HG03196 (cell line): Measurements from ENCODE around the gene PDE2A.

Source experiments
- ATAC-seq: cut with Tn5 transposase; IDR thresholded peaks from one replicate; pipeline ENCODE4 v1.9.1; 2021; ENCODE audit not compliant: unreplicated experiment

PDE2A gene

GRCh38 chr11:72592698-72593495, 81.3 kb downstream of the PDE2A start:
- no peak for ATAC-seq

GRCh38 chr11:72591785-72592502, 82.3 kb downstream of the PDE2A start:
- ATAC-seq: no peak

- no peak for ATAC-seq
Observed at GRCh38 chr11:72591023-72591422, 83.2 kb downstream of the PDE2A start.

GRCh38 chr11:72589802-72590761, 84.1 kb downstream of the PDE2A start:
- no peak for ATAC-seq

- ATAC-seq: no peak
Observed at GRCh38 chr11:72588421-72589410, 85.5 kb downstream of the PDE2A start.

GRCh38 chr11:72587696-72588095, 86.5 kb downstream of the PDE2A start:
- no peak for ATAC-seq

- no peak for ATAC-seq
Observed at GRCh38 chr11:72586321-72587090, 87.7 kb downstream of the PDE2A start.

- no peak for ATAC-seq
Observed at GRCh38 chr11:72585762-72586311, 88.4 kb downstream of the PDE2A start.

GRCh38 chr11:72584939-72585597, 89.2 kb downstream of the PDE2A start:
- no peak for ATAC-seq

- no peak for ATAC-seq
Observed at GRCh38 chr11:72584293-72584938, 89.8 kb downstream of the PDE2A start.

- no peak for ATAC-seq
Observed at GRCh38 chr11:72583616-72584292, 90.5 kb downstream of the PDE2A start.

GRCh38 chr11:72583177-72583553, 91.1 kb downstream of the PDE2A start:
- no peak for ATAC-seq

GRCh38 chr11:72582206-72583176, 91.7 kb downstream of the PDE2A start:
- ATAC-seq: no peak

- ATAC-seq: no peak
Observed at GRCh38 chr11:72581067-72581466, 93.2 kb downstream of the PDE2A start.

- ATAC-seq: no peak
Observed at GRCh38 chr11:72580642-72580950, 93.6 kb downstream of the PDE2A start.

GRCh38 chr11:72579816-72580641, 94.2 kb downstream of the PDE2A start:
- no peak for ATAC-seq
